K562 (cell line): ENCODE data around the gene PDIA4. TPM values are rescaled to one million over a fixed set of nuclear protein-coding genes. Genes with fewer than 3 reads are reported as not detected.
A peak's percentile ranks its signal among the peaks of the same experiment; 100 is the strongest.

Experiments
- ARHGAP35 ChIP-seq: fragments of 450-650 bp; IDR thresholded peaks from 2 replicates; pipeline ENCODE4 v1.6.1; 2018; ENCODE audit not compliant: partially characterized antibody
- CHCHD3 ChIP-seq: fragments of 250-450 bp; sonication (Bioruptor Pico); IDR thresholded peaks from 2 replicates; pipeline ENCODE4 v2.1.2; 2022; ENCODE audit warnings: mild to moderate bottlenecking
- CHD1 ChIP-seq: fragments of 200-600 bp; sonication (generic); IDR thresholded peaks from one replicate; pipeline ENCODE4 v1.6.1; 2012; ENCODE audit warnings: mild to moderate bottlenecking, moderate library complexity, low read length, inconsistent platforms
- ELF2 ChIP-seq: fragments of 250-450 bp; sonication (Bioruptor Pico); IDR thresholded peaks from 2 replicates; pipeline ENCODE4 v1.5.0; 2021; ENCODE audit warnings: mild to moderate bottlenecking
- ERF ChIP-seq: fragments of 450-650 bp; formaldehyde crosslinking; IDR thresholded peaks from 2 replicates; pipeline ENCODE4 v1.4.0; 2020; ENCODE audit warnings: mild to moderate bottlenecking, mixed read lengths
- ETV1 ChIP-seq: fragments of 450-650 bp; conservative IDR thresholded peaks from 2 replicates; pipeline ENCODE4 v1.6.1; 2016; ENCODE audit warnings: missing genetic modification characterization, control low read depth, low read depth, missing compliant biosample characterization
- FOXA1 ChIP-seq: fragments of 450-650 bp; IDR thresholded peaks from 2 replicates; pipeline ENCODE4 v1.6.1; 2016; ENCODE audit warnings: mild to moderate bottlenecking, borderline replicate concordance
- GATAD2B ChIP-seq: fragments of 450-650 bp; IDR thresholded peaks from 2 replicates; pipeline ENCODE4 v1.6.1; 2017; ENCODE audit warnings: mild to moderate bottlenecking, borderline replicate concordance
- IRF2 ChIP-seq: sonication (generic); formaldehyde crosslinking; IDR thresholded peaks from 2 replicates; pipeline ENCODE4 v1.8.1; 2022; ENCODE audit warnings: mild to moderate bottlenecking, missing genetic modification reagents
- JUN ChIP-seq, 2 experiments: sonication (generic) in 1 of 2; formaldehyde crosslinking in 1 of 2; IDR thresholded peaks; 2 replicates each; pipeline versions ENCODE4 v1.6.1 to v1.8.0; 2012 to 2022; ENCODE audit warnings: borderline replicate concordance in 2 of 2, mild to moderate bottlenecking in 2 of 2, improper control_type of control experiment in 1 of 2, low read depth in 1 of 2, low read length in 1 of 2, missing genetic modification reagents in 1 of 2
- MAZ ChIP-seq, 2 experiments: fragments of 450-650 bp in 1 of 2; sonication (generic) in 1 of 2; formaldehyde crosslinking; IDR thresholded peaks in 1 of 2; conservative IDR thresholded peaks in 1 of 2; 2 replicates each; pipeline versions ENCODE4 v1.4.0 to v1.5.0; 2020; ENCODE audit warnings: mild to moderate bottlenecking in 1 of 2, missing genetic modification reagents in 1 of 2
- ZBTB17 ChIP-seq: fragments of 450-650 bp; formaldehyde crosslinking; IDR thresholded peaks from 2 replicates; pipeline ENCODE4 v1.4.0; 2020; ENCODE audit warnings: mild to moderate bottlenecking
- ZNF354B ChIP-seq: fragments of 250-450 bp; sonication (Bioruptor Pico); IDR thresholded peaks from 2 replicates; pipeline ENCODE4 v1.4.0; 2020
- ZNF431 ChIP-seq: sonication (generic); formaldehyde crosslinking; IDR thresholded peaks from 2 replicates; pipeline ENCODE4 v1.8.0; 2022; ENCODE audit warnings: mild to moderate bottlenecking, missing genetic modification reagents
- ZNF57 ChIP-seq: fragments of 450-650 bp; formaldehyde crosslinking; IDR thresholded peaks from 2 replicates; pipeline ENCODE4 v1.4.0; 2020; ENCODE audit warnings: mild to moderate bottlenecking, moderate library complexity
- polyA plus RNA-seq, 8 experiments: library from polyadenylated mRNA; depleted of rRNA in 4 of 8; stranded (reverse) in 5 of 8; unstranded in 3 of 8; fragments of >200 nt; fragmentation: Nextera tagmentation in 2 of 8; fragmentation: Illumina TruSeq in 1 of 8; extraction: Ambion mirVana in 2 of 8; extraction: Trizol in 1 of 8; gene quantifications; 2 replicates each; pipeline versions ENCODE4 v1.2.1 to v1.2.3, GENCODE V29; 2011 to 2014; ENCODE audit warnings: inconsistent platforms in 1 of 8, missing spikeins in 1 of 8
- total RNA-seq, 7 experiments: library from RNA; depleted of rRNA in 6 of 7; stranded (reverse); fragments of >200 nt in 6 of 7; fragmentation: Illumina TruSeq in 2 of 7; extraction: Trizol in 2 of 7; gene quantifications; 2 replicates each; pipeline versions ENCODE4 v1.2.1 to v1.2.3, GENCODE V29; 2011 to 2021; ENCODE audit warnings: low replicate concordance in 1 of 7
- TF ChIP-seq, protein P1 (sequence below), 2 experiments: fragments of 450-650 bp; formaldehyde crosslinking in 1 of 2; IDR thresholded peaks; 2 replicates each; pipeline versions ENCODE4 v1.4.0 to v1.6.1; 2014 to 2020; ENCODE audit warnings: mild to moderate bottlenecking in 2 of 2, borderline replicate concordance in 1 of 2, low read depth in 1 of 2
- TF ChIP-seq, protein P2 (sequence below): fragments of 450-650 bp; IDR thresholded peaks from 2 replicates; pipeline ENCODE4 v1.6.1; 2016; ENCODE audit warnings: borderline replicate concordance

The PDIA4 gene
- total and polyA plus RNA-seq, 9 of the 15 experiments (the other 6 are each of a cell fraction or from before 2014, with no cell fraction given), result 9.1 to 175 (median 146) TPM

DNA sequence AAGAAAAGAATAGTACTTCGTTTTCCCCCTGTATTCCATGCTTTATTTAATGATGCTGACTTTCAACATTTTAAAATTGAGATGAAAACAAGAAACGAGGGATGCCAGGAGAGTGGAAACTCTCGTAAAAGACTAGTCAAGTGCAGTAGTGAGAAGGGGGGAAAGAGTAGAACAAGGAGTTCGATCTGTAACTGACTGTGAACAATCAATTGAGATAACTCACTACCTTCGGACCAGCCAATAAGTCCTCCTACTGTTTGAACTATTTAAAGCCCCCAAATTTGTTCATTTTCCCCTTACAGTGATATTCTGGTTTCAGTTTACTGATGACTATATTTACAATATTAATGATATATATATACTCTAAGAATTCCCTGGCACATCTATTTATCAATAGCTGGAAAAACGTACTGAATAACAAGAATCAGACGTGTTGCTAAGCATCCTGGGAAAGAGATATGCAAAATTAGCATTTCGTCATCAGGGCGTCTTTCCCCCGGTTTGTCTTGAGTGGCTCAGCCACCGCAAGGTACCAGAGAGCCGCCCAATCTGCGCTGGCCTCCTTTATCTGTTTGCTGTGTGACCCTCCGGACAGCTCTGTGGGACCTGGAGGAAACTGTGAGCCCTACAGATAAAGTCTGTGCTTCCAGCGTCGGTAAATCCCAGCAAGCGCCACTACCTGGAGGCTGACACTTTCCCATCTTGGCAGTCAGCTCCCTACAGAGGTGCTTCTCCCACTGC, 41.1 kb downstream of the PDIA4 start (continued):
- TF ChIP-seq, protein P1, sequence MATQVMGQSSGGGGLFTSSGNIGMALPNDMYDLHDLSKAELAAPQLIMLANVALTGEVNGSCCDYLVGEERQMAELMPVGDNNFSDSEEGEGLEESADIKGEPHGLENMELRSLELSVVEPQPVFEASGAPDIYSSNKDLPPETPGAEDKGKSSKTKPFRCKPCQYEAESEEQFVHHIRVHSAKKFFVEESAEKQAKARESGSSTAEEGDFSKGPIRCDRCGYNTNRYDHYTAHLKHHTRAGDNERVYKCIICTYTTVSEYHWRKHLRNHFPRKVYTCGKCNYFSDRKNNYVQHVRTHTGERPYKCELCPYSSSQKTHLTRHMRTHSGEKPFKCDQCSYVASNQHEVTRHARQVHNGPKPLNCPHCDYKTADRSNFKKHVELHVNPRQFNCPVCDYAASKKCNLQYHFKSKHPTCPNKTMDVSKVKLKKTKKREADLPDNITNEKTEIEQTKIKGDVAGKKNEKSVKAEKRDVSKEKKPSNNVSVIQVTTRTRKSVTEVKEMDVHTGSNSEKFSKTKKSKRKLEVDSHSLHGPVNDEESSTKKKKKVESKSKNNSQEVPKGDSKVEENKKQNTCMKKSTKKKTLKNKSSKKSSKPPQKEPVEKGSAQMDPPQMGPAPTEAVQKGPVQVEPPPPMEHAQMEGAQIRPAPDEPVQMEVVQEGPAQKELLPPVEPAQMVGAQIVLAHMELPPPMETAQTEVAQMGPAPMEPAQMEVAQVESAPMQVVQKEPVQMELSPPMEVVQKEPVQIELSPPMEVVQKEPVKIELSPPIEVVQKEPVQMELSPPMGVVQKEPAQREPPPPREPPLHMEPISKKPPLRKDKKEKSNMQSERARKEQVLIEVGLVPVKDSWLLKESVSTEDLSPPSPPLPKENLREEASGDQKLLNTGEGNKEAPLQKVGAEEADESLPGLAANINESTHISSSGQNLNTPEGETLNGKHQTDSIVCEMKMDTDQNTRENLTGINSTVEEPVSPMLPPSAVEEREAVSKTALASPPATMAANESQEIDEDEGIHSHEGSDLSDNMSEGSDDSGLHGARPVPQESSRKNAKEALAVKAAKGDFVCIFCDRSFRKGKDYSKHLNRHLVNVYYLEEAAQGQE (IDR thresholded peaks at IDR 0.05; ENCODE audit: borderline replicate concordance), result no peak
- TF ChIP-seq, protein P1 (CRISPR knock-in tag; IDR thresholded peaks at IDR 0.05; ENCODE audit: low read depth), result no peak; the same call in 1 of the 2 replicates
- peak; percentile 77; the same call in 1 of the 2 replicates for TF ChIP-seq ZNF57
- TF ChIP-seq JUN (IDR thresholded peaks at IDR 0.05; ENCODE audit: borderline replicate concordance, low read depth, low read length), result no peak; the same call in 1 of the 2 replicates
- TF ChIP-seq JUN (CRISPR knock-in tag; IDR thresholded peaks at IDR 0.05; ENCODE audit: borderline replicate concordance), result no peak
- TF ChIP-seq ZNF354B (CRISPR knock-in tag), result no peak
- no peak for TF ChIP-seq ZBTB17 (CRISPR knock-in tag)
- TF ChIP-seq CHCHD3 (CRISPR knock-in tag), result no peak
- no peak for TF ChIP-seq ERF (CRISPR knock-in tag)
- no peak for TF ChIP-seq FOXA1
- no peak for TF ChIP-seq ZNF431
- TF ChIP-seq, protein P2, sequence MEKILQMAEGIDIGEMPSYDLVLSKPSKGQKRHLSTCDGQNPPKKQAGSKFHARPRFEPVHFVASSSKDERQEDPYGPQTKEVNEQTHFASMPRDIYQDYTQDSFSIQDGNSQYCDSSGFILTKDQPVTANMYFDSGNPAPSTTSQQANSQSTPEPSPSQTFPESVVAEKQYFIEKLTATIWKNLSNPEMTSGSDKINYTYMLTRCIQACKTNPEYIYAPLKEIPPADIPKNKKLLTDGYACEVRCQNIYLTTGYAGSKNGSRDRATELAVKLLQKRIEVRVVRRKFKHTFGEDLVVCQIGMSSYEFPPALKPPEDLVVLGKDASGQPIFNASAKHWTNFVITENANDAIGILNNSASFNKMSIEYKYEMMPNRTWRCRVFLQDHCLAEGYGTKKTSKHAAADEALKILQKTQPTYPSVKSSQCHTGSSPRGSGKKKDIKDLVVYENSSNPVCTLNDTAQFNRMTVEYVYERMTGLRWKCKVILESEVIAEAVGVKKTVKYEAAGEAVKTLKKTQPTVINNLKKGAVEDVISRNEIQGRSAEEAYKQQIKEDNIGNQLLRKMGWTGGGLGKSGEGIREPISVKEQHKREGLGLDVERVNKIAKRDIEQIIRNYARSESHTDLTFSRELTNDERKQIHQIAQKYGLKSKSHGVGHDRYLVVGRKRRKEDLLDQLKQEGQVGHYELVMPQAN, result peak; percentile 67; the same call in 1 of the 2 replicates
- peak; percentile 98 for TF ChIP-seq GATAD2B
- no peak for TF ChIP-seq ELF2
- TF ChIP-seq ARHGAP35, result no peak
- TF ChIP-seq ETV1 (tag), result no peak; the same call in none of the 2 replicates
- TF ChIP-seq MAZ (CRISPR knock-in tag; conservative IDR thresholded peaks at IDR 0.05 in 1 of 2, IDR thresholded peaks at IDR 0.05 in 1 of 2), result no peak
- no peak for TF ChIP-seq CHD1
- no peak for TF ChIP-seq IRF2 (CRISPR knock-in tag)
